Subcutaneous adipose tissue (tissue), 4 donors: ENCODE results near the gene SUCNR1. TPM values are rescaled to one million over a fixed set of nuclear protein-coding genes. Genes with fewer than 3 reads are reported as not detected.

Source experiments
- CTCF ChIP-seq: fragments of 450-650 bp; IDR thresholded peaks from one replicate; pipeline ENCODE4 v1.5.1; 2016; ENCODE audit warnings: low read depth, mild to moderate bottlenecking, control low read depth, antibody characterized with exemption, moderate library complexity
- total RNA-seq, 4 donors: library from RNA; depleted of rRNA; stranded (reverse); fragments of >200 nt; gene quantifications; one replicate each; pipeline ENCODE4 v1.1.0, GENCODE V29; 2016

The SUCNR1 gene
- total RNA-seq, 4 donors from 2014 or later: 0.75 to 10.9 (median 3.1) TPM

GRCh38 chr3:151891721-151892120 lies 18.3 kb downstream of the SUCNR1 start:
- TF ChIP-seq CTCF: no peak

- no peak for TF ChIP-seq CTCF
Measured at GRCh38 chr3:151894219-151894618, 20.8 kb downstream of the SUCNR1 start.

GRCh38 chr3:151895478-151896241 lies 22.2 kb downstream of the SUCNR1 start:
- TF ChIP-seq CTCF: no peak

- no peak for TF ChIP-seq CTCF
Measured at GRCh38 chr3:151896246-151897012, 23.0 kb downstream of the SUCNR1 start.

- no peak for TF ChIP-seq CTCF
Measured at GRCh38 chr3:151899996-151900395, 26.6 kb downstream of the SUCNR1 start.

- TF ChIP-seq CTCF: no peak
Measured at GRCh38 chr3:151900460-151900859, 27.0 kb downstream of the SUCNR1 start.

- TF ChIP-seq CTCF: no peak
Measured at GRCh38 chr3:151900884-151901643, 27.6 kb downstream of the SUCNR1 start.
